Hepatocyte (in vitro differentiated cells): ENCODE results near the gene IGF1. TPM values are rescaled to one million over a fixed set of nuclear protein-coding genes. Genes with fewer than 3 reads are reported as not detected.

Experiments
- DNase-seq: peaks from one replicate; pipeline ENCODE4 v3.0.0-alpha.2; 2016; ENCODE audit warnings: low spot score
- H2AFZ ChIP-seq: fragments of 200-600 bp; sonication (generic); 2 replicates; pipeline ENCODE4 v1.6.0; 2016; ENCODE audit warnings: antibody characterized with exemption, mild to moderate bottlenecking
- H3K27ac ChIP-seq: fragments of 200-600 bp; sonication (generic); 2 replicates; pipeline ENCODE4 v1.5.1; 2016; ENCODE audit warnings: mild to moderate bottlenecking
- H3K27me3 ChIP-seq: fragments of 200-600 bp; sonication (generic); 2 replicates; pipeline ENCODE4 v1.6.1; 2016
- H3K36me3 ChIP-seq: fragments of 200-600 bp; sonication (generic); replicated peaks from 2 replicates; pipeline ENCODE4 v1.5.1; 2016; ENCODE audit warnings: low read depth; ENCODE audit not compliant: insufficient read depth
- H3K4me1 ChIP-seq: fragments of 200-600 bp; sonication (generic); 2 replicates; pipeline ENCODE4 v1.5.1; 2016; ENCODE audit warnings: mild to moderate bottlenecking, moderate library complexity; ENCODE audit not compliant: insufficient read depth
- H3K4me2 ChIP-seq: fragments of 200-600 bp; sonication (generic); 2 replicates; pipeline ENCODE4 v1.6.0; 2016
- H3K4me3 ChIP-seq: fragments of 200-600 bp; sonication (generic); 2 replicates; pipeline ENCODE4 v1.5.1; 2016; ENCODE audit warnings: mild to moderate bottlenecking
- H3K79me2 ChIP-seq: fragments of 200-600 bp; sonication (generic); 2 replicates; pipeline ENCODE4 v1.6.0; 2017; ENCODE audit warnings: mild to moderate bottlenecking
- H3K9me2 ChIP-seq: fragments of 200-600 bp; sonication (generic); replicated peaks from 2 replicates; pipeline ENCODE4 v1.6.0; 2017; ENCODE audit warnings: mild to moderate bottlenecking; ENCODE audit not compliant: insufficient read depth
- H3K9me3 ChIP-seq: fragments of 200-600 bp; sonication (generic); 2 replicates; pipeline ENCODE4 v1.5.1; 2016; ENCODE audit warnings: low read depth, mild to moderate bottlenecking
- H4K20me1 ChIP-seq: fragments of 200-600 bp; sonication (generic); 2 replicates; pipeline ENCODE4 v1.6.0; 2016; ENCODE audit warnings: mild to moderate bottlenecking; ENCODE audit not compliant: insufficient read depth, poor library complexity, severe bottlenecking
- EZH2 ChIP-seq: fragments of 200-600 bp; sonication (generic); IDR thresholded peaks from 2 replicates; pipeline ENCODE4 v1.6.1; 2016; ENCODE audit warnings: antibody characterized with exemption, mild to moderate bottlenecking, borderline replicate concordance
- EZH2phosphoT487 ChIP-seq: fragments of 200-600 bp; sonication (generic); IDR thresholded peaks from one replicate; pipeline ENCODE4 v1.6.1; 2018; ENCODE audit warnings: antibody characterized with exemption, mild to moderate bottlenecking, low read depth, moderate library complexity; ENCODE audit not compliant: unreplicated experiment, severe bottlenecking
- WGBS: methylation state at CpG from one replicate; pipeline ENCODE4 v1.1.6; 2016; ENCODE audit warnings: low lambda C conversion rate; ENCODE audit errors: missing lambda C conversion rate; 5-methylcytosine and 5-hydroxymethylcytosine counted together
- polyA plus RNA-seq: library from polyadenylated mRNA; unstranded; fragments of >200 nt; fragmentation: Nextera tagmentation; extraction: Ambion mirVana; gene quantifications from 2 replicates; pipeline ENCODE4 v1.2.1, GENCODE V29; 2016
- total RNA-seq: library from RNA; depleted of rRNA; stranded (reverse); fragments of >200 nt; gene quantifications from 2 replicates; pipeline ENCODE4 v1.2.3, GENCODE V29; 2014
- TF ChIP-seq, protein P1 (sequence below): fragments of 200-600 bp; sonication (generic); IDR thresholded peaks from 2 replicates; pipeline ENCODE4 v1.5.1; 2016; ENCODE audit warnings: antibody characterized with exemption, mild to moderate bottlenecking; ENCODE audit not compliant: poor library complexity

The IGF1 gene
- total and polyA plus RNA-seq, 2 experiments from 2014 or later = 10.0 to 12.0 TPM

DNA sequence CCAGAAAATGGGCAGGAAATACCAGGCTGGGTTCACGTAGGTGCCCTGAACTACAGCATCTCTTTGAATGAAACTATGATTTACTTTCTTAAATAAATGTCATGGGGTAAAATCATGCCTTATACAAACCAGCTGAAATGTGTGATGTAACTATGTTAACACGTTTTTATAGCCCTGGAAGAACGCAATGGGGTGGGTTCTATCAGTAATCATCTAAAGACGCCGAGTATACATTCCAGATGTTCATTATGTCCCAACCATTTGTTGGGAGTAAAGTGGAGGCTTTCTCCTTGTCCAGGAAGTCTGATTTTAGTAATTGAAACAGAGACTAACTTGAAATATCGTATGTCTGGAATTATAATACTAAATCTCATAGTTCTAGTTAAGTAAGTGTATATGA is 16.2 kb upstream of the IGF1 start:
- H3K9me2 ChIP-seq = no peaks in the 10 kb centered on the region
- WGBS = 48% methylated on average over 6 of the region's 6 CpGs
- no peak for DNase-seq
- no peaks in the 10 kb centered on the region for H3K4me1 ChIP-seq
- H3K27ac ChIP-seq = no peak overlapping the region
- no peaks in the 10 kb centered on the region for H3K9me3 ChIP-seq
- no peaks in the 10 kb centered on the region for H3K36me3 ChIP-seq
- no peaks in the 10 kb centered on the region for H3K79me2 ChIP-seq
- no peak overlapping the region for H2AFZ ChIP-seq
- H3K4me2 ChIP-seq = no peak overlapping the region
- H3K4me3 ChIP-seq = no peak overlapping the region
- TF ChIP-seq, protein P1, sequence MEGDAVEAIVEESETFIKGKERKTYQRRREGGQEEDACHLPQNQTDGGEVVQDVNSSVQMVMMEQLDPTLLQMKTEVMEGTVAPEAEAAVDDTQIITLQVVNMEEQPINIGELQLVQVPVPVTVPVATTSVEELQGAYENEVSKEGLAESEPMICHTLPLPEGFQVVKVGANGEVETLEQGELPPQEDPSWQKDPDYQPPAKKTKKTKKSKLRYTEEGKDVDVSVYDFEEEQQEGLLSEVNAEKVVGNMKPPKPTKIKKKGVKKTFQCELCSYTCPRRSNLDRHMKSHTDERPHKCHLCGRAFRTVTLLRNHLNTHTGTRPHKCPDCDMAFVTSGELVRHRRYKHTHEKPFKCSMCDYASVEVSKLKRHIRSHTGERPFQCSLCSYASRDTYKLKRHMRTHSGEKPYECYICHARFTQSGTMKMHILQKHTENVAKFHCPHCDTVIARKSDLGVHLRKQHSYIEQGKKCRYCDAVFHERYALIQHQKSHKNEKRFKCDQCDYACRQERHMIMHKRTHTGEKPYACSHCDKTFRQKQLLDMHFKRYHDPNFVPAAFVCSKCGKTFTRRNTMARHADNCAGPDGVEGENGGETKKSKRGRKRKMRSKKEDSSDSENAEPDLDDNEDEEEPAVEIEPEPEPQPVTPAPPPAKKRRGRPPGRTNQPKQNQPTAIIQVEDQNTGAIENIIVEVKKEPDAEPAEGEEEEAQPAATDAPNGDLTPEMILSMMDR = no peak
- TF ChIP-seq EZH2 (no peak), EZH2phosphoT487 (no peak)
- no peaks in the 10 kb centered on the region for H4K20me1 ChIP-seq
- no peaks in the 10 kb centered on the region for H3K27me3 ChIP-seq

DNA sequence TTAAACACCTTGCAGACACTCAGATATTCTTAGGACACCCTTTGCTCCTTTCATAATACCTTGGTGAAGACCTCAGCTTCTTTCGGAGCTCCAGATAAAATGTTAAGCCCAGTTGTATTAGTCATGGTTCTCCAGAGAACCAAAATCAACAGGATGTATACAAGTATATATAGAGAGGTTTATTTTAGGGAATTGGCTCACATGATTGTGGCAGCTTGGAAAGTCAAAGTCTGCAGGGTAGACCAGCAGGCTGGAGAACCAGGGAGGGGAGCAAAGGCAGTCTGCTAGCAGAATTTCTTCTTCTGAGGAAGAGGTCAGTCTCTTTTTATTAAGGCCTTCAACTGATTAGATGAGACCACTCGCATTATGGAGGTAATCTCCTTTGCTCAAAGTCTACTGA is 6.9 kb upstream of the IGF1 start:
- Histone ChIP-seq H4K20me1 (no peaks in the 10 kb centered on the region), H3K27me3 (no peaks in the 10 kb centered on the region), H3K27ac (no peak overlapping the region), H3K79me2 (no peaks in the 10 kb centered on the region), H3K9me2 (no peaks in the 10 kb centered on the region), H3K4me3 (no peak overlapping the region), H3K9me3 (no peaks in the 10 kb centered on the region), H3K4me1 (no peaks in the 10 kb centered on the region), H2AFZ (no peak overlapping the region), H3K4me2 (no peak overlapping the region), H3K36me3 (no peaks in the 10 kb centered on the region)
- TF ChIP-seq EZH2 (no peak), EZH2phosphoT487 (no peak)
- TF ChIP-seq, protein P1 = no peak
- DNase-seq = no peak
- WGBS = 86% methylated on average over 2 of the region's 2 CpGs

GRCh38 chr12:102486153-102486552 is 5.8 kb upstream of the IGF1 start:
- H3K4me3 ChIP-seq = no peak overlapping the region
- H2AFZ ChIP-seq = no peak overlapping the region
- H3K79me2 ChIP-seq = no peaks in the 10 kb centered on the region
- no peak overlapping the region for H3K27ac ChIP-seq
- no peaks in the 10 kb centered on the region for H4K20me1 ChIP-seq
- TF ChIP-seq EZH2phosphoT487 (no peak), EZH2 (no peak)
- TF ChIP-seq, protein P1 = no peak
- peaks cover 8% of the 10 kb centered on the region for H3K4me1 ChIP-seq
- H3K36me3 ChIP-seq = no peaks in the 10 kb centered on the region
- WGBS = 85% methylated on average over 2 of the region's 2 CpGs
- no peak for DNase-seq
- H3K4me2 ChIP-seq = no peak overlapping the region
- no peaks in the 10 kb centered on the region for H3K27me3 ChIP-seq
- no peaks in the 10 kb centered on the region for H3K9me2 ChIP-seq
- H3K9me3 ChIP-seq = no peaks in the 10 kb centered on the region

DNA sequence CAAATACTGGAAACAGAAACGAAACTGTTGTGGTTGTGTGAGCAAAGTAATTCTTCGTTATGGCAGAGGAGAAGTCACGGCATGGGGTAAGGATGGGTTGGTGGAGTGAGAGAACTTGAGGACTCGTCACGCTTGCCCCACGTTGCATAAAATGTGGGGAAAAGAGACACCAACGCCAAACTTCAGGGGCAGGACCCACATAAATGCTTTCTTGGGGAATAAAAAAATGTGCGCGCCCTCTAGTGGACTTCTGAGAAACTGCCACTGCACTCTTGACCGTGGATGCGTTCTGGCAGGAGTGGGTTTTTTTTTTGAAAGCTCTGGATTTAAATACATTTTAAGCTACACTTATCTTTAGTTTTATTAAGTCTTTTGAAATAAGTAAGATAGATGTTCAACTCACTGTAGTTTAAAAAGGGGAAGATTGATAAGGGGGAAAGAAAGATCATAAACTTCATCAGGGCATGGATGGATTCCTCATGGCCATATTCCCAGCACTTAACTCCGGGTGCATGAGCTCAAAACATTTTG is 4.1 kb upstream of the IGF1 start:
- no peaks in the 10 kb centered on the region for H3K27me3 ChIP-seq
- H4K20me1 ChIP-seq = no peaks in the 10 kb centered on the region
- no peaks in the 10 kb centered on the region for H3K79me2 ChIP-seq
- no peak overlapping the region for H3K27ac ChIP-seq
- H2AFZ ChIP-seq = peak overlapping the region; percentile 8
- WGBS = 38% methylated on average over 12 of the region's 12 CpGs
- H3K4me2 ChIP-seq = no peak overlapping the region
- H3K4me3 ChIP-seq = no peak overlapping the region
- H3K9me2 ChIP-seq = no peaks in the 10 kb centered on the region
- peak; percentile 60 for DNase-seq
- peaks cover 21% of the 10 kb centered on the region for H3K4me1 ChIP-seq
- TF ChIP-seq, protein P1 = peak; percentile 89
- no peak for TF ChIP-seq EZH2phosphoT487
- H3K36me3 ChIP-seq = no peaks in the 10 kb centered on the region
- H3K9me3 ChIP-seq = no peaks in the 10 kb centered on the region
